ENCODE measurements around the gene CRYGN.

CRYGN gene

DNA sequence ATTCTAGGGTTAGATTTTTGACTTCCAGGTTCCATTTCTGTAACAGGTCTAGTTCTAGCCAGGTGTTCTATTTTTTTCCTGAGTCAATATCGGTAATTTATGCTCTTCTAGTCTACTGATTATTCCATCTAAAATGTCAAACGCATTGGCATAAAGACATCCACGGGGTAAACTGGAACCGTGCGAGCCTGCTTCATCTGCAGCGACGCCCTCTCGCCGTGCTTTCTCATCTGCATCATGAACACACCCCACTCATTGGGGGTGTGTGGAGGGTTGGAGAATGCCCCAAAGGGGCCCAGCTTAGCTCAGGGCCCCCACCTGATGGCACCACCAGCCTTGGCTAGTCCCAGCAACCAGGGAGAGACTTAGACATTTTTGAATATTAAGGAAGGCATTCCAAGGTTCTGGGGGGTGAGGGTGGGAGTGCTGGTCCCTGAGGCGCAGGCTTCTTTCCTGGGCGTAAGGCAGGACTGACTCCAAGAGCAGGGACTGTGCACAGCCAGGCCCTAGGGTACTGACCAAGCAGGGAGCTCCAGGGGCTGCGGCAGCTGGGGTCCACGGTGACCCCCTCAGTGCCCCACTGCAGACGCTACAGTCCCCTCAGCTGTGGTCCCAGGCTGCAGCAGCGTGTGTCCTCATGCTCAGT, 12.9 kb upstream of the CRYGN start:
- Mint-ChIP-seq H3K27ac (no peak overlapping the region), H3K4me3 (no peak overlapping the region), H3K9me3 (no peaks in the 10 kb centered on the region), H3K4me1 (ENCODE audit: low read depth) (peaks cover 6% of the 10 kb centered on the region), H3K36me3 (ENCODE audit: low read depth) (no peaks in the 10 kb centered on the region), H3K27me3 (no peaks in the 10 kb centered on the region)
- DNase-seq = no peak

DNA sequence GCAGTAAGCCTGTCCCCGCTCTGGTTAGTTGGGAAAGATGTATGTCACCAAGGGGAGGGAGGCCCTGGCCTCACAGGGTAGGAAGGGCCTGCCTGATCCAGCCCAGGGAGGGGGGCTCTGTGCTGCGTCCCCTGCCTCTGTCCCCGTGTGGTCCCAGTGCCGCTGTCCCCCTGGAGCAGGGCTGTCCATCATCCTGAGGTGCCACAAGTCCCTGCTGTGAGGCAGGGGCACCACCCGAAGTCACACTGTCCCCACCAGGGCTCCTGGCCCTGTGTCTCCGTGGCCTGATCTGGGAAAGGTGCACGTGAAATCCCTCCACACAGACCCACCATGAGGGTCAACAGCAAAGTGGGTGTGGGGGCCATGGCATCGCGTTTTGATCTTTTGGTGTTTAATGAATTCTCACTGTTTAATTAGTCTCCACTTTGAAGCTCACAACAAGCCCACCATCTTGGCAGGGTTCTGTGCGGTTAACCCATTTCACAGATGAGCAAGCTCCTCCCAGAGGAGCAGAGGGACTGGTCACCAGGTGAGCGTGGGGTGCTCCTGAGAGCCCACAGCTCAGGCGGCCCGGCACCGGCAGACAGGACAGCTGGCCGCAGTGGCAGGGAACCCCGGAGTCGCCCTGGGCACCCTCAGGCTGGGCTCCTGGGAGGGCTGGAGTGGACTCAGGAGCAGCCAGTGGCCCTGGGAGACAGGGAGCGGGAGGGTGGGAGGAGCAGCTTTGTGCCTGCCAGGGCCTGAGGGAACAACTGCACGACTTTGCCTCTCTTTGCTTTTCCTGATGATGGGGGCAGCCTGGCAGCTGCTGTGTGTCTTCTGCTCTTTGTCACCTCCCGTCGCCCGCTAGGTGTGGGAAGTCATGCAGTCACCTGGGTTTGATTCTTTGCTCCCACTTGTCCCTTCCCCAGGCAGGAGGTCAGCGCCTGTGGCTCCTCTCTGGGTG, 12.0 kb upstream of the CRYGN start:
- peak; percentile 24 for DNase-seq
- H3K4me1 Mint-ChIP-seq (ENCODE audit: low read depth) = peaks cover 5% of the 10 kb centered on the region
- no peak overlapping the region for H3K4me3 Mint-ChIP-seq
- H3K9me3 Mint-ChIP-seq = no peaks in the 10 kb centered on the region
- H3K27ac Mint-ChIP-seq = no peak overlapping the region
- no peaks in the 10 kb centered on the region for H3K36me3 Mint-ChIP-seq (ENCODE audit: low read depth)
- H3K27me3 Mint-ChIP-seq = no peaks in the 10 kb centered on the region

- Mint-ChIP-seq H3K27me3 (no peaks in the 10 kb centered on the region), H3K27ac (no peak overlapping the region), H3K4me1 (ENCODE audit: low read depth) (peaks cover 5% of the 10 kb centered on the region), H3K36me3 (ENCODE audit: low read depth) (no peaks in the 10 kb centered on the region), H3K4me3 (no peak overlapping the region), H3K9me3 (no peaks in the 10 kb centered on the region)
- DNase-seq = peak; percentile 8
Measured at GRCh38 chr7:151451156-151451555, 11.2 kb upstream of the CRYGN start.

DNA sequence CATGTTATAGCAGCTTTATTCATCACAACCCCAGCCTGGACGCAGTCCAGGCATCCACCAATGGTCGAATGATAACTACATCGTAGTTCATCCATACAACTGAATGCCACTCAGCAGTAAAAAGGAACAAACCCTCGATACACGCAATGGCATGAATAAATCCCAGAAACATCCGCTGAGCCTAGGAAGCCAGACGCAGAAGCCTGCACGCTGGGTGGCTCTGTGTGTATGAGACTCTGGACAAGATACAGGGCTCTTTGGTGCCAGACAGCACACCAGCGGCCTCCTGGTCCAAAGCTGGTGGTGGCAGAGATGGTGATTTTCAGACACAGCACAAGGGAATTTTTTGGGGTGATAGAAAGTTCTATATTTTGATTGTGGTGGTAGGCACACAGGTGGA, 10.0 kb upstream of the CRYGN start:
- no peaks in the 10 kb centered on the region for H3K36me3 Mint-ChIP-seq (ENCODE audit: low read depth)
- H3K9me3 Mint-ChIP-seq = no peaks in the 10 kb centered on the region
- DNase-seq = peak; percentile 8
- H3K4me1 Mint-ChIP-seq (ENCODE audit: low read depth) = peaks cover 8% of the 10 kb centered on the region
- H3K27ac Mint-ChIP-seq = no peak overlapping the region
- H3K27me3 Mint-ChIP-seq = no peaks in the 10 kb centered on the region
- H3K4me3 Mint-ChIP-seq = no peak overlapping the region

DNA sequence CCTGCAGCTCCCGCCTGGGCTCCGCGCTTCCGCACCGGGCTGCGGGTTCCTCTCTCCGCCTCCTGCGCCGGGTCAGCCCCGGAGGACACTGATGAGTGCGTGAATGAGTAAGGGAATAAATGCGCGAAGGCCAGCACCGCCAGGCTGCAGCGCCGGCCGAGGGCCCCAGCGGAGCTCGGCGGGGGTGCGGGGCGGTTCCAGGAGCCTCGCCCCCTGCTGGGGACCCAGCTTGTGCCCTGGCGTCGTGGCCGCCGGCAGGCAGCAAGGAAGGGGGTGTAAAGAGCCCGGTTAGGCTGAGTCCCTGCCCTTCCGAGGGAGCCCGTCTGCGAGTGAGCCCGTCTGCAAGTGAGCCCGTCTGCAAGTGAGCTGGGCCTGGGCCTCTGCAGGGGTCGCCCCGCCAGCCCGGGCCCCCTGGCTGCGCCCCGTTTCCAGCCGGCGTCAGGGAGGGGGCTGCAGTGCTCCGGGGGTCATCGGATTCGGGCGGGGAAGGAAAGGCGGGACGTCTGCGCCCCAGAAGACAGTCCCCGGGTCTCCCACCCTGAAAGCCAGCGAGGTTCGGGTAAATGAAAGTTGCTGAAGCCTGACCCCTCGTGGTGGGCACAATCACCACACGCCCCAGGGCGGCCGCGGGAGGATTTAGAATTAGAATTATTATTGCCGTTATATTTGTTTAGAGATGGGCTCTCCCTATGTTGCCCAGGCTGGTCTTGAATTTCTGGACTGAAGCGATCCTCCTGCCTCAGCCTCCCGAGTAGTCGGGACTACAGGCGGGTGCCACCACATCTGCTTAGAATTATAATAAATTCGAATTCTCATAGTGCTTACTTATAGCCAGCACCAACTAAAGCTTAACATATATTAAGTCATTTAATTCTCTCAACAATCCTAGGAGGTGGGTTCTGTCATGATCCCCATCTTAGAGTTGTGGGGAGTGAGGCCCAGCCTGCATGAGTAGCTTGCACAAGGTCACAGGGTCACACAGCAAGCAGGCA, 8.6 kb upstream of the CRYGN start:
- DNase-seq = peak; percentile 87
- no peak overlapping the region for H3K27ac Mint-ChIP-seq
- H3K9me3 Mint-ChIP-seq = no peaks in the 10 kb centered on the region
- H3K36me3 Mint-ChIP-seq (ENCODE audit: low read depth) = no peaks in the 10 kb centered on the region
- H3K27me3 Mint-ChIP-seq = no peaks in the 10 kb centered on the region
- peak overlapping the region; percentile 65 for H3K4me3 Mint-ChIP-seq
- peaks cover 16% of the 10 kb centered on the region for H3K4me1 Mint-ChIP-seq (ENCODE audit: low read depth)

DNA sequence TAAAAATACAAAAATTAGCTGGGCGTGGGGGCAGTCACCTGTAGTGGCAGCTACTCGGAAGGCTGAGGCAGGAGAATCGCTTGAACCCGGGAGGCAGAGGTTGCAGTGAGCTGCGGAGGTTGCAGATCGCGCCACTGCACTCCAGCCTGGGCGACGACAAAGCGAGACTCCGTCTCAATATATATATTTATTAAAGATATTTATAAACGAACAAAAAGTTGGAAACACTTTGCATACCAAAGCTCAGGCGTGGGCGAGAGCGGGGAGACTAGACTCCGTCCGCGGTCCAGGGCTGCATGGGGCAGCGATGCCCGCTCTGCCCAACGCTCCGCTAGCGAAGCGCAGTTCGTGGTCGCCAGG, 7.9 kb upstream of the CRYGN start:
- Mint-ChIP-seq H3K27me3 (no peaks in the 10 kb centered on the region), H3K4me3 (peak overlapping the region; percentile 49), H3K9me3 (no peaks in the 10 kb centered on the region), H3K27ac (no peak overlapping the region), H3K4me1 (ENCODE audit: low read depth) (peaks cover 20% of the 10 kb centered on the region), H3K36me3 (ENCODE audit: low read depth) (no peaks in the 10 kb centered on the region)
- DNase-seq = no peak

GRCh38 chr7:151447312-151447711, 7.4 kb upstream of the CRYGN start:
- no peak overlapping the region for H3K4me3 Mint-ChIP-seq
- peak; percentile 27 for DNase-seq
- peaks cover 23% of the 10 kb centered on the region for H3K4me1 Mint-ChIP-seq (ENCODE audit: low read depth)
- no peaks in the 10 kb centered on the region for H3K9me3 Mint-ChIP-seq
- H3K27me3 Mint-ChIP-seq = no peaks in the 10 kb centered on the region
- H3K36me3 Mint-ChIP-seq (ENCODE audit: low read depth) = no peaks in the 10 kb centered on the region
- H3K27ac Mint-ChIP-seq = no peak overlapping the region

DNA sequence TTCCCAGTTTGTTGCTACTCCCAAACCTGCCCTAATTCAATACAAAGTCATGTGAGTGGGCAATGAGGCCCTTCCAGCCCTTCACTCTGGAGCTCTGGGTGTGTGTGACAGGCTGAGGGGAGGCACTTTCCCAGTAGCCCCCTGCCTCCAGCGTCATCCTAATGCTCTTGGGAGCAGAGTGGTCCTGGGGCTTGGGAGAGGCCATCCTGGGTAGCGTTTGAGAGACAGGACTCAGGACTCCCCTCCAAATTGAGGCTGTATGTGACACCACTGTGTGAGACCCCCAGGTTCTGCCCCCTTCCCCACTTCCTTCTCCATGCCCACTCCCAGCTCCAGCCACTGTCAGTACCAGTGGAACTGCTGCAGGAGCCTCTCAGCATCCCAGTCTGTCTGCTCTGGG, 6.5 kb upstream of the CRYGN start:
- Mint-ChIP-seq H3K36me3 (ENCODE audit: low read depth) (no peaks in the 10 kb centered on the region), H3K9me3 (no peaks in the 10 kb centered on the region), H3K4me3 (no peak overlapping the region), H3K4me1 (ENCODE audit: low read depth) (peaks cover 29% of the 10 kb centered on the region), H3K27ac (no peak overlapping the region), H3K27me3 (no peaks in the 10 kb centered on the region)
- DNase-seq = peak; percentile 26

DNA sequence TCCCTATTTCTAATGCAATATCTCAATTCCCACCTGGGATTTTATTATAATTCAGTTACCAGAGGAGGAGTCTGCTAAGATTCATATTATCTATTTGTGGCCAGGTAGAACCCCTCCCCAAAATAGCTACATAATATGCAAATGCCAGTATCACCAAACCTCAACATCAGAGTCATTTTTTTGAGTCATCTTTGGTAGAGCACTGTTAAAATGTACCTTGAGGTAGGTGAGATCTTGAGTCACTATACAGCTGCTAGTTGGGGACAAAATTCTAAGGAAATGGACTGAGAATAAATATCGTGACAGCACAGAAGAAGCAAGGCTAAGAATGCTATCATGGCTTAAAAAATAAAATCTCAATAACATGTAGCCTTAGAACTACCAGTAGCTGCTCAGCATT, 4.7 kb upstream of the CRYGN start:
- no peak overlapping the region for H3K4me3 Mint-ChIP-seq
- peaks cover 43% of the 10 kb centered on the region for H3K4me1 Mint-ChIP-seq (ENCODE audit: low read depth)
- DNase-seq = no peak
- H3K27ac Mint-ChIP-seq = no peak overlapping the region
- no peaks in the 10 kb centered on the region for H3K9me3 Mint-ChIP-seq
- no peaks in the 10 kb centered on the region for H3K36me3 Mint-ChIP-seq (ENCODE audit: low read depth)
- H3K27me3 Mint-ChIP-seq = no peaks in the 10 kb centered on the region

DNA sequence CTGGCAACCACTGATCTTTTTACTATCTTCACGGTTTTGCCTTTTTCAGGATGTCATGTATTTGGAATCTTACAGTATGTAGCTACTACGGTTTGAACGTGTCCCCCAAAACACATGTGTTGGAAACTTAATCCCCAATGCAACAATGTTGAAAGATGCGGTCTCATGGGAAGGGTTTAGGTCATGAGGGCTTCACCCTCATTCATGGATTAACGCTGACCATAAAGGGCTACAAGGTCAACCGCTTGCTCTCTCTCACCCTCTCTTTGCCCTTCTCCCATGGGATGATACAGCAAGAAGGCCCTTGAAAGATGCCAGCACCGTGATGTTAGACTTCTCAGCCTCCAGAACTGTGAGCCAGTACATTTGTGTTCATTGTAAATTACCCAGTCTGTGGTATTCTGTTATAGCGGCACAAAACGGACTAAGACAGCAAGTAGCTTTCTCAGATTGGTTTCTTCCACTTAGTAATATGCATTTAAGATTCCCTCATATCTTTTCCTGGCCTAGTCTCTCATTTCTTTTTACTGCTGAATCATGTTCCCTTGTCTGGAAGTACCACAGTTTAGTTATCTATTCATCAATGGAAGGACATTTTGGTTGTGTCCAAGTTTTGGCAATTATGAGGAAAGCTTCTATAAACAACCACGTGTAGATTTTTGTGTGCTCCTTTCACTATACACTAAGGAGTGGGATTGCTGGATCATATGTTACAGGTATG, 3.0 kb upstream of the CRYGN start:
- H3K9me3 Mint-ChIP-seq = no peaks in the 10 kb centered on the region
- H3K36me3 Mint-ChIP-seq (ENCODE audit: low read depth) = no peaks in the 10 kb centered on the region
- peaks cover 48% of the 10 kb centered on the region for H3K4me1 Mint-ChIP-seq (ENCODE audit: low read depth)
- no peak overlapping the region for H3K27ac Mint-ChIP-seq
- H3K4me3 Mint-ChIP-seq = no peak overlapping the region
- DNase-seq = peak; percentile 22
- no peaks in the 10 kb centered on the region for H3K27me3 Mint-ChIP-seq

DNA sequence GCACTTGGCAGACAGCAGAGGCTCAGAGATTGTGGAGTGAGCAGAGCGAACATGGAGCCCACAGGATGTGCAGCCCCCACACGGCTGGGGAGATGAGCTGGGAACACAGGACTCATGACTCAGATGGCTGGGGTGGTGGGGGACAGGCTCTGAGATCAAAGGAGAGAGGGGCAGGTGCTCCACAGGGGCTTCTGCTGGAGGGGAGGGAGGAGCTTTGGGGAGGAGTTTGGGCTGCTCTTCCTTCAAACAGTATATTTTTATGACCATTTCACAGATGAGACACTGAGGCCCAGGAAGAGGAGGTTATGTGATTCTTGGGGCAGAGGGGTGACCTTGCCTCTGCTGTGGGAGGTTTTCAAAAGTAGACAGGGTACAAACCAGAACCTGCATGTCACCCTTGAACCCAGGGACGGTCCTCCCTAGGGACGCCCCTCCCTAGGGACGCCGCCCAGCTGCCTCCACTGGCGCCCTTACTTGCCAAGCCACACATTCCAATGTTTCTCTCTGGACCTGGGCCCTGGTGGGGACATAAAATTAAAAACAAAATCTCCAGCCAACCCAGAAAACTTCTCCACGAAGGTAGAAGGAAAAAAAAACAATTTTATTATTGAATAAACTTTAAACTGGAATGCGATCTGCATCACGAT, 981 bp upstream of the CRYGN start:
- Mint-ChIP-seq H3K27me3 (no peaks in the 10 kb centered on the region), H3K9me3 (no peaks in the 10 kb centered on the region), H3K27ac (peak overlapping the region; percentile 76), H3K4me3 (peak overlapping the region; percentile 58), H3K36me3 (ENCODE audit: low read depth) (no peaks in the 10 kb centered on the region), H3K4me1 (ENCODE audit: low read depth) (peaks cover 48% of the 10 kb centered on the region)
- no peak for DNase-seq

DNA sequence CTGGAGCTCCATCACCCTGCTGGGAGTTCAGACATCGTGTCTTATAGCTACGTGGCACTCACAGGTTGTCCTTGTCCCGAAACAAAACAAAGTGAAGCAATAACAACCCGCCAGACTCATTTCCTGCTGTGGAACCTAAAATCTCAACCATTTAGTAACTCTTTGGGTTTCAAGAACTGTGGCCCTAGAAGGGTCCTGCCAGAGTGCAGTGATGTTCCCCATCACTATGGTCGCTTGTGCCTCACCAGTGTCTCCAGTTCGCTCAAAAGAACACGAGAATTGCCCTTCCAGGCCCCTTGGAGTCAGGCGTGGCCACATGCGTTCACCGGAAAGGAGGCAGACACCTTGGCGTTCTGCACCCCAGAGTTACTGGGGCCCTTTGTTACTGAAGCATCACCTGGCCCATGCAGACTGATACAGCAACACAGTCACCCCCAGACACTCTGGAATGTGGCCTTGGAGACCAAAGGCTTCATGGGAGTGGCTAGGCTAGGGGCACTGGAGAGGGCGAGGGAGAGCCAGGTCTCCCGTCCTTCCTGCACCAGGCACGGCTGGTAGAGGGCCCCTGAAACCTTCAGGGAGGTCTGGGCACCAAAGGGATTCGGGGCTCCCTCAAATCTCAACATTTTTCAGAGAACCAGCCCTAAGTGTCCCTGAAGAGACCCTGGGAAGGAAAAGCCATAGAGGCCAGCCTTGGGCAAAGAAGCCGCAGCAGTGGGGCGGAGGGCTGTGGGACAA, 908 bp downstream of the CRYGN start:
- Mint-ChIP-seq H3K4me1 (ENCODE audit: low read depth) (peaks cover 37% of the 10 kb centered on the region), H3K4me3 (peak overlapping the region; percentile 55), H3K27me3 (no peaks in the 10 kb centered on the region), H3K27ac (no peak overlapping the region), H3K9me3 (no peaks in the 10 kb centered on the region), H3K36me3 (ENCODE audit: low read depth) (no peaks in the 10 kb centered on the region)
- DNase-seq = peak; percentile 30

DNA sequence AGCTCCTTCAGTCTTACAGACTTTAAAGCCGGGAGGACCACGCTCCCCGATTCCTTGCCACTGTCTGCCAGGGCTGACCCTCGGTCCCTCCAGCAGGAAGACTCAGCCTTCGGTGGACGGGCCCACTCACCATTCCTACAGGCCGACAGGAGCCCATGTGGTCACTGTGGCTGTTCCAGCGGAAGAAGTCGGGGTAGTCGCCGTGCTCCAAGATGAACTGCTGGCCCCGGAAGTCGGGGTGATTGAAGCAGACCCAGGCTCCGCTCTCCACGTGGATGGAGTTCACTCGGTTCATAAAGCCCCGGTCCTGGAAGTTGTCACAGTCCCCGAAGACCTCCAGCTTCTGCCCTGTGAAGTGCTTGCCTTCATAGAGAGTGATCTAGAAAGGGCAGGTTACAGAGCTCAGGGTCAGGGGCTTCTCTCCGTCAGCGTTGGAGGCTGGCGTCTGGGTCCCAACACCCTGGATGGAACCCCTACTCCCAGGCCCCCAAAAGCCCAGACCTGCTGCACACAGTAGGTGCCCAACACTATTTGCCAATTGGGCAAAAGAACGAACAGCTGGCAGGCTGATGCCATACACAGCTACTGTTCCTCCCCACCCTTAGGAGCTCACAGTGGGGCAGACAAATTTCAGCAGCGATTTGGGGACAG, 1.9 kb downstream of the CRYGN start:
- peaks cover 40% of the 10 kb centered on the region for H3K4me1 Mint-ChIP-seq (ENCODE audit: low read depth)
- H3K27me3 Mint-ChIP-seq = no peaks in the 10 kb centered on the region

More for the DNA sequence above, 1.9 kb downstream of the CRYGN start:
- H3K36me3 Mint-ChIP-seq (ENCODE audit: low read depth) = no peaks in the 10 kb centered on the region
- H3K27ac Mint-ChIP-seq = no peak overlapping the region
- no peaks in the 10 kb centered on the region for H3K9me3 Mint-ChIP-seq
- peak; percentile 25 for DNase-seq
- no peak overlapping the region for H3K4me3 Mint-ChIP-seq

All from activated T-cell treated with anti-CD3 and anti-CD28 coated beads, Interleukin-2, amount 50 U/mL, for 24 hours (primary cell).